Smooth muscle cell (in vitro differentiated cells): Measurements from ENCODE around the gene UGT1A10. TPM values are rescaled to one million over a fixed set of nuclear protein-coding genes. Genes with fewer than 3 reads are reported as not detected.
"Not testable (repeated sequence)": the region's sequence is repeated elsewhere in the genome, so short reads cannot be mapped to it uniquely, and the experiment has no call there.

ENCODE experiments used
- DNase-seq: peaks from one replicate; lab custom pipeline; 2025; ENCODE audit not compliant: unreplicated experiment; lab: John Stamatoyannopoulos, UW
- H2AFZ ChIP-seq: fragments of 200-600 bp; sonication (generic); 2 replicates; pipeline ENCODE4 v1.6.0; 2016; ENCODE audit warnings: antibody characterized with exemption, low read depth, mild to moderate bottlenecking
- H3F3A ChIP-seq: fragments of 200-600 bp; sonication (generic); 2 replicates; pipeline ENCODE4 v1.6.0; 2017; ENCODE audit warnings: antibody characterized with exemption, low read depth
- H3K27ac ChIP-seq: fragments of 200-600 bp; sonication (generic); 2 replicates; pipeline ENCODE4 v1.5.1; 2016; ENCODE audit warnings: low read depth, mild to moderate bottlenecking
- H3K27me3 ChIP-seq: fragments of 200-600 bp; sonication (generic); 2 replicates; pipeline ENCODE4 v1.6.1; 2016; ENCODE audit warnings: low read depth, mild to moderate bottlenecking
- H3K36me3 ChIP-seq: fragments of 200-600 bp; sonication (generic); 2 replicates; pipeline ENCODE4 v1.5.1; 2016; ENCODE audit warnings: low read depth
- H3K4me1 ChIP-seq: fragments of 200-600 bp; sonication (generic); 2 replicates; pipeline ENCODE4 v1.5.1; 2016; ENCODE audit warnings: low read depth
- H3K4me2 ChIP-seq: fragments of 200-600 bp; sonication (generic); 2 replicates; pipeline ENCODE4 v1.6.0; 2016; ENCODE audit warnings: mild to moderate bottlenecking
- H3K4me3 ChIP-seq: fragments of 200-600 bp; sonication (generic); 2 replicates; pipeline ENCODE4 v1.5.1; 2016; ENCODE audit warnings: mild to moderate bottlenecking
- H3K79me2 ChIP-seq: fragments of 200-600 bp; sonication (generic); 2 replicates; pipeline ENCODE4 v1.6.0; 2016; ENCODE audit warnings: low read depth, mild to moderate bottlenecking
- H3K9ac ChIP-seq: fragments of 200-600 bp; sonication (generic); 2 replicates; pipeline ENCODE4 v1.6.0; 2016; ENCODE audit warnings: low read depth
- H3K9me3 ChIP-seq: fragments of 200-600 bp; sonication (generic); replicated peaks from 2 replicates; pipeline ENCODE4 v1.5.1; 2016; ENCODE audit warnings: low read depth
- H4K20me1 ChIP-seq: fragments of 200-600 bp; sonication (generic); 2 replicates; pipeline ENCODE4 v1.6.0; 2016; ENCODE audit warnings: low read depth
- WGBS: methylation state at CpG from one replicate; pipeline ENCODE4 v1.1.7; 2016; ENCODE audit warnings: low lambda C conversion rate; 5-methylcytosine and 5-hydroxymethylcytosine counted together
- polyA plus RNA-seq: library from polyadenylated mRNA; unstranded; fragments of >200 nt; fragmentation: Nextera tagmentation; extraction: Ambion mirVana; gene quantifications from 2 replicates; pipeline ENCODE4 v1.2.1, GENCODE V29; 2016
- total RNA-seq: library from RNA; depleted of rRNA; stranded (reverse); fragments of >200 nt; gene quantifications from 2 replicates; pipeline ENCODE4 v1.2.3, GENCODE V29; 2014
- TF ChIP-seq, protein P1 (sequence below): fragments of 200-600 bp; sonication (generic); IDR thresholded peaks from 2 replicates; pipeline ENCODE4 v1.5.1; 2017; ENCODE audit warnings: borderline replicate concordance, mild to moderate bottlenecking, antibody characterized with exemption; ENCODE audit not compliant: insufficient read depth, poor library complexity, severe bottlenecking

The UGT1A10 gene
- total and polyA plus RNA-seq, 2 experiments from 2014 or later: not detected

DNA sequence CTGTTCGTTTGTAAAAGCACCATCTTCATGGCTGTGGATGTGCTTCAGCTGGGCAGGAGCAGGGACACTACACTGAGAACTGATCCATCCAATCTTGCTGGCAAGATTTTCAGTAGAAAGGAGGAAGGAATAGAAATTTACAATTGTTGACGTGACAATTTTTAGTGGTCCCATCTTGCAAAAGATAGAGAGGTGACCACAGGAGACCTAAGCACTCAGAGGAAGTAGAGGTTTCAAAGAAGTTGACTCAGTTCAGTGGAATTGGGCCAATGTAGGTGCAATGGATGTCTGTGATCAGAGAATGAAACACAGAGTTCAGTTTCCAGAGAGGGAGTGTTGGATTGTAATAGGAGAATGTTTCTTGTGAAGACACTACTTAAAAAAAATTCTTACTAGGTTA lies 77.9 kb downstream of the UGT1A10 start:
- Histone ChIP-seq H3K27ac (no peak overlapping the region), H3K4me3 (no peak overlapping the region), H3K79me2 (no peaks in the 10 kb centered on the region), H3K4me2 (no peak overlapping the region), H3F3A (no peaks in the 10 kb centered on the region), H3K27me3 (no peaks in the 10 kb centered on the region), H4K20me1 (no peaks in the 10 kb centered on the region), H3K9me3 (no peaks in the 10 kb centered on the region), H3K4me1 (no peaks in the 10 kb centered on the region), H3K9ac (no peak overlapping the region), H2AFZ (no peak overlapping the region), H3K36me3 (no peaks in the 10 kb centered on the region)
- no peak for DNase-seq
- 89% methylated on average over 2 of the region's 2 CpGs for WGBS
- TF ChIP-seq, protein P1, sequence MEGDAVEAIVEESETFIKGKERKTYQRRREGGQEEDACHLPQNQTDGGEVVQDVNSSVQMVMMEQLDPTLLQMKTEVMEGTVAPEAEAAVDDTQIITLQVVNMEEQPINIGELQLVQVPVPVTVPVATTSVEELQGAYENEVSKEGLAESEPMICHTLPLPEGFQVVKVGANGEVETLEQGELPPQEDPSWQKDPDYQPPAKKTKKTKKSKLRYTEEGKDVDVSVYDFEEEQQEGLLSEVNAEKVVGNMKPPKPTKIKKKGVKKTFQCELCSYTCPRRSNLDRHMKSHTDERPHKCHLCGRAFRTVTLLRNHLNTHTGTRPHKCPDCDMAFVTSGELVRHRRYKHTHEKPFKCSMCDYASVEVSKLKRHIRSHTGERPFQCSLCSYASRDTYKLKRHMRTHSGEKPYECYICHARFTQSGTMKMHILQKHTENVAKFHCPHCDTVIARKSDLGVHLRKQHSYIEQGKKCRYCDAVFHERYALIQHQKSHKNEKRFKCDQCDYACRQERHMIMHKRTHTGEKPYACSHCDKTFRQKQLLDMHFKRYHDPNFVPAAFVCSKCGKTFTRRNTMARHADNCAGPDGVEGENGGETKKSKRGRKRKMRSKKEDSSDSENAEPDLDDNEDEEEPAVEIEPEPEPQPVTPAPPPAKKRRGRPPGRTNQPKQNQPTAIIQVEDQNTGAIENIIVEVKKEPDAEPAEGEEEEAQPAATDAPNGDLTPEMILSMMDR: no peak

DNA sequence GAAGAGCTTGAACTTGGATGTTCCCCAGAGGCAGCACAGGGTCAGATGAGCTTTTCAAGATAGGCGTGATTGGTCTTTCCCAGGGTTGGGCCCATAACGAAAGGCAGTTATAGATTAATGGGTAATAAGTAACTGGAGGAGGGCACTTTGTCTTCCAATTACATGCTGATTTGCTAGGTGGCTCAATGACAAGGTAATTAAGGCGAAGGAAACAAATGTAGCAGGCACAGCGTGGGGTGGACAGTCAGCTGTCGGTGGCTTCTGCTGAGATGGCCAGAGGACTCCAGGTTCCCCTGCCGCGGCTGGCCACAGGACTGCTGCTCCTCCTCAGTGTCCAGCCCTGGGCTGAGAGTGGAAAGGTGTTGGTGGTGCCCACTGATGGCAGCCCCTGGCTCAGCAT lies 82.3 kb downstream of the UGT1A10 start, which contains the start of gene UGT1A4:
Gene UGT1A4 (plus strand): TSS at position 185 of the 400 bp plus-strand sequence. CDS start 85 bp downstream, at position 270.
- no peak within 1 kb of the TSS for H2AFZ ChIP-seq
- H3F3A ChIP-seq: no peaks in the 10 kb centered on the region
- H3K27ac ChIP-seq: no peak within 1 kb of the TSS
- no peaks in the 10 kb centered on the region for H3K79me2 ChIP-seq
- no peak within 1 kb of the TSS for H3K4me3 ChIP-seq
- 94% methylated on average over 7 of the region's 7 CpGs for WGBS
- no peaks in the 10 kb centered on the region for H4K20me1 ChIP-seq
- DNase-seq: no peak
- H3K4me1 ChIP-seq: no peaks in the 10 kb centered on the region
- no peak within 1 kb of the TSS for H3K4me2 ChIP-seq
- H3K9ac ChIP-seq: no peak within 1 kb of the TSS
- no peaks in the 10 kb centered on the region for H3K27me3 ChIP-seq
- TF ChIP-seq, protein P1: no peak
- H3K36me3 ChIP-seq: no peaks in the 10 kb centered on the region
- no peaks in the 10 kb centered on the region for H3K9me3 ChIP-seq

DNA sequence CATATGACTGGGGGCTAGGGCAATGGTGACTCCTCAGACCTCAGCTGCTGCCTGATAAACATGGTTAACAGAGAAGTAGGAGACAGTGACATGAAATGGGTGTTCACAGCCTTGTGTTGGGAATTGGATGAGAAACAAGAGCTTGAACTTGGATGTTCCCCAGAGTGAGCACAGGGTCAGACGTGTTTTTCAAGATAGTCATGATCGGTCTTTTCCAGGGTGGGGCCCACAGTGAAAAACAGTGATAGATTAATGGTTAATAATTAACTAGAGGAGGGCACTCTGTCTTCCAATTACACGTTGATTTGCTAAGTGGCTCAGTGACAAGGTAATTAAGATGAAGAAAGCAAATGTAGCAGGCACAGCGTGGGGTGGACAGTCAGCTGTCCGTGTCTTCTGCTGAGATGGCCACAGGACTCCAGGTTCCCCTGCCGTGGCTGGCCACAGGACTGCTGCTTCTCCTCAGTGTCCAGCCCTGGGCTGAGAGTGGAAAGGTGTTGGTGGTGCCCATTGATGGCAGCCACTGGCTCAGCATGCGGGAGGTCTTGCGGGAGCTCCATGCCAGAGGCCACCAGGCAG lies 92.6 kb downstream of the UGT1A10 start, which contains the start of gene UGT1A3:
Gene UGT1A3 (plus strand): TSS at position 320 of the 579 bp plus-strand sequence. CDS start 85 bp downstream, at position 405.
- H2AFZ ChIP-seq: no peak within 1 kb of the TSS
- no peaks in the 10 kb centered on the region for H4K20me1 ChIP-seq
- no peaks in the 10 kb centered on the region for H3K79me2 ChIP-seq
- TF ChIP-seq, protein P1: no peak
- H3K4me3 ChIP-seq: no peak within 1 kb of the TSS
- no peaks in the 10 kb centered on the region for H3K36me3 ChIP-seq
- DNase-seq: no peak
- H3F3A ChIP-seq: no peaks in the 10 kb centered on the region
- no peak within 1 kb of the TSS for H3K4me2 ChIP-seq
- no peaks in the 10 kb centered on the region for H3K4me1 ChIP-seq
- 84% methylated on average over 8 of the region's 8 CpGs for WGBS
- no peaks in the 10 kb centered on the region for H3K27me3 ChIP-seq
- no peaks in the 10 kb centered on the region for H3K9me3 ChIP-seq
- no peak within 1 kb of the TSS for H3K9ac ChIP-seq
- H3K27ac ChIP-seq: no peak within 1 kb of the TSS

DNA sequence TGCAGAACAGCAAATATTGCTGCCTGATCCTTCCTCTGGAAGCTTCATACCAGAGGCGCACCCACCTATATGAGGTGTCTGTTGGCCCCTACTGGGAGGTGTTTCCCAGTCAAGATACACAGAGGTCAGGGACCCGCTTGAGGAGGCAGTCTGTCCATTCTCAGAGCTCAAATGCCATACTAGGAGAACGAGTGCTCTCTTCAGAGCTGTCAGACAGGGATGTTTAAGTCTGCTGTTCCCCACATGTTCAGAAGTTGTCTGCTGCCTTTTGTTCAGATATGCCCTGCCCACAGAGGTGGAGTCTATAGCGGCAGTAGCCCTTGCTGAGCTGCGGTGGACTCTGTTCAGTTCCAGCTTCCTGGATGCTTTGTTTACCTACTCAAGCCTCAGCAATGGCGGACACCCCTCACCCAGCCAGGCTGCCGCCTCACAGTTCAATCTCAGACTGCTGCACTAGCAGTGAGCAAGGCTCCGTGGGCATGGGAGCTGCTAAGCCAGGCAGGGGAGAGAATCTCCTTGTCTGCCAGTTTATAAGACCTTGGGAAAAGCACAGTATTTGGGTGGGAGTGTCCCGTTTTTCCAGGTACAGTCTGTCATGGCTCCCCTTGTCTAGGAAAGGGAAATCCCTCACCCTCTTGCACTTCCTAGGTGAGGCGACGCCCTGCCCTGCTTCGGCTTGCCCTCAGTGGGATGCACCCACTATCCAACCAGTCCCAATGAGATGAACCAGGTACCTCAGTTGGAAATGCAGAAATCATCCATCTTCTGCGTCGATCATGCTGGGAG lies 100.8 kb downstream of the UGT1A10 start:
- not testable (repeated sequence) for H3K36me3 ChIP-seq, H3K9me3 ChIP-seq, H3K4me3 ChIP-seq, H3K4me2 ChIP-seq, H3K79me2 ChIP-seq, H3K27me3 ChIP-seq, H3K27ac ChIP-seq, H2AFZ ChIP-seq, H3K9ac ChIP-seq, H4K20me1 ChIP-seq, DNase-seq, H3K4me1 ChIP-seq, H3F3A ChIP-seq
- 88% methylated on average over 14 of the region's 14 CpGs for WGBS
